Progenitor cell of endocrine pancreas (in vitro differentiated cells): ENCODE measurements around the gene RNF214. TPM values are rescaled to one million over a fixed set of nuclear protein-coding genes. Genes with fewer than 3 reads are reported as not detected.

Source experiments
- DNase-seq: peaks from one replicate; pipeline ENCODE4 v3.0.0; 2021; ENCODE audit warnings: low spot score; ENCODE audit not compliant: unreplicated experiment
- H3K27ac Mint-ChIP-seq: 2 replicates; pipeline ENCODE4 v1.8.0; 2021; ENCODE audit warnings: mild to moderate bottlenecking, moderate library complexity, mixed read lengths
- H3K27me3 Mint-ChIP-seq: 2 replicates; pipeline ENCODE4 v1.8.0; 2021; ENCODE audit warnings: mixed read lengths
- H3K36me3 Mint-ChIP-seq: 2 replicates; pipeline ENCODE4 v1.8.0; 2022; ENCODE audit warnings: mixed read lengths; ENCODE audit not compliant: insufficient read depth
- H3K4me1 Mint-ChIP-seq: 2 replicates; pipeline ENCODE4 v1.8.0; 2021; ENCODE audit warnings: low read depth, mixed read lengths
- H3K4me3 Mint-ChIP-seq: 2 replicates; pipeline ENCODE4 v1.8.0; 2021; ENCODE audit warnings: low read depth, mild to moderate bottlenecking, moderate library complexity, mixed read lengths
- H3K9me3 Mint-ChIP-seq: 2 replicates; pipeline ENCODE4 v1.8.0; 2021; ENCODE audit warnings: low read depth, mixed read lengths
- CTCF ChIP-seq: fragments of 200-600 bp; sonication (generic); IDR thresholded peaks from one replicate; pipeline ENCODE4 v1.5.0; 2021; ENCODE audit warnings: antibody characterized with exemption, mild to moderate bottlenecking; ENCODE audit not compliant: unreplicated experiment
- total RNA-seq: library from RNA; stranded (reverse); gene quantifications from 2 replicates; pipeline ENCODE4 v1.2.1, GENCODE V29; 2021

The RNF214 gene
- total RNA-seq, 1 donor from 2014 or later, result 55.8 TPM

- H3K27me3 Mint-ChIP-seq, result no peaks in the 10 kb centered on the region
- H3K4me1 Mint-ChIP-seq, result peaks cover 9% of the 10 kb centered on the region
- H3K36me3 Mint-ChIP-seq, result peaks cover 10% of the 10 kb centered on the region
- H3K9me3 Mint-ChIP-seq, result no peaks in the 10 kb centered on the region
- no peak overlapping the region for H3K27ac Mint-ChIP-seq
- DNase-seq, result no peak
- TF ChIP-seq CTCF, result no peak
- H3K4me3 Mint-ChIP-seq, result no peak overlapping the region
Measured at GRCh38 chr11:117220999-117221774, 11.3 kb upstream of the RNF214 start.

GRCh38 chr11:117221775-117222517 lies 10.5 kb upstream of the RNF214 start:
- Mint-ChIP-seq H3K4me3 (no peak overlapping the region), H3K27me3 (no peaks in the 10 kb centered on the region), H3K4me1 (peaks cover 9% of the 10 kb centered on the region), H3K9me3 (no peaks in the 10 kb centered on the region), H3K27ac (no peak overlapping the region), H3K36me3 (peaks cover 15% of the 10 kb centered on the region)
- no peak for TF ChIP-seq CTCF
- no peak for DNase-seq

- Mint-ChIP-seq H3K27me3 (no peaks in the 10 kb centered on the region), H3K4me1 (peaks cover 9% of the 10 kb centered on the region), H3K4me3 (no peak overlapping the region), H3K36me3 (peaks cover 11% of the 10 kb centered on the region), H3K27ac (no peak overlapping the region), H3K9me3 (no peaks in the 10 kb centered on the region)
- DNase-seq, result no peak
- no peak for TF ChIP-seq CTCF
Measured at GRCh38 chr11:117222991-117223740, 9.3 kb upstream of the RNF214 start.

GRCh38 chr11:117223741-117224689 lies 8.5 kb upstream of the RNF214 start:
- Mint-ChIP-seq H3K9me3 (no peaks in the 10 kb centered on the region), H3K27ac (no peak overlapping the region), H3K36me3 (peaks cover 13% of the 10 kb centered on the region), H3K4me3 (no peak overlapping the region), H3K4me1 (peaks cover 9% of the 10 kb centered on the region), H3K27me3 (no peaks in the 10 kb centered on the region)
- DNase-seq, result no peak
- no peak for TF ChIP-seq CTCF
